Measurements from ENCODE around the gene YIF1B.

Gene YIF1B

DNA sequence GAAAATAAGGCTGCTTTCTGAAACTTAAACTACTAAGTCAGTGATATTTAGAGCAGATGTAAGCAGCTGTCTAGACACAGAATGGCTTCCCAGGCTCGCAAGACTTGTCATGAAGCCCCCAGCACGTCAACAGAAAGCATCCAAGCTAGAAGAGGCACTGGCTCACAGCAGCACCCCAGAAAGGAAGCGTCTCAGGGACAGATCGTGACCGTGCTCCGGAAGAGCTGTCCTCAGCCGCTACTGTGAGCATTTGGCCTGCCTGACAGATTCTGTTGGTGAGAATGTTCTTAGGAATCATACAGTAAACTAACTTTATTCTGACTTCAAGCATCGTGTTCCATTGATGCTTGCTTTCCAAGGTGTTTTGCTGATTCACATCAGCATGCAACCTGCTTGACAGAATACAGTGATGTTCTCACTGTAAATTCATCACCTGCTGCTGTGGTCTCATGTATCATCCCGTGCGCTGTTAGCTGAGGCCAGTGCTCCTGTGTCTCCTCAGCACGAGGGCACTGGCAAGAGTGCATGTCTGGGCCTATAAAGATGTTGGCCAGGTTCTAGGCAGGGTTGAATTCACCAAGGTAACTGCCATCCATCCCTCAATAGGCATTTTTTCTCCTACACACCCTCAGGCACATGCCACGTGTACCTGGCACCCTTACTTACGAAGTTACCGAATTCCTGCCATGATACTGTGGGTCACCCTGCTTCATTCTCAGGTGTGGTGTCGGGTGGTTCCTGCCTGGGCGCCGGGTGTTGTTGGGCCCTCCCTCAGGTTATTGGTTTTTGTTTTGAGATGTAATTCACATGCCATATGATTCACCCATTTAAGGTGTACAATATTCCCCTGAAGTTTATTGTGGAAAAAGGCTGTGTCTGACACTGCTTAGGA, 35.5 kb downstream of the YIF1B start:
- no peak for DNase-seq (ENCODE audit: low read depth)
- no peak for TF ChIP-seq POLR2A (IDR thresholded peaks at IDR 0.05; ENCODE audit: extremely low read depth, insufficient read length)
- H3K4me3 ChIP-seq (ENCODE audit: low read depth, low read length) = no peak overlapping the region

- TF ChIP-seq MYC (IDR thresholded peaks at IDR 0.05; ENCODE audit: low read depth, low read length) (no peak), POLR2A (IDR thresholded peaks at IDR 0.05; ENCODE audit: extremely low read depth, insufficient read length) (no peak), MAX (IDR thresholded peaks at IDR 0.05; ENCODE audit: low read depth, low read length) (no peak), CTCF (IDR thresholded peaks at IDR 0.05; ENCODE audit: low read depth, low read length) (no peak)
- H3K4me3 ChIP-seq (ENCODE audit: low read depth, low read length) = no peak overlapping the region
- no peak for DNase-seq (ENCODE audit: low read depth)
Observed at GRCh38 chr19:38278751-38279150, 37.0 kb downstream of the YIF1B start.

- no peak for DNase-seq (ENCODE audit: low read depth)
- TF ChIP-seq CTCF (IDR thresholded peaks at IDR 0.05; ENCODE audit: low read depth, low read length) (no peak), MAX (IDR thresholded peaks at IDR 0.05; ENCODE audit: low read depth, low read length) (no peak), MYC (IDR thresholded peaks at IDR 0.05; ENCODE audit: low read depth, low read length) (no peak), POLR2A (IDR thresholded peaks at IDR 0.05; ENCODE audit: extremely low read depth, insufficient read length) (no peak)
Observed at GRCh38 chr19:38277969-38278680, 37.6 kb downstream of the YIF1B start.

GRCh38 chr19:38277549-38277948, 38.2 kb downstream of the YIF1B start:
- TF ChIP-seq MYC (IDR thresholded peaks at IDR 0.05; ENCODE audit: low read depth, low read length) (no peak), CTCF (IDR thresholded peaks at IDR 0.05; ENCODE audit: low read depth, low read length) (no peak), MAX (IDR thresholded peaks at IDR 0.05; ENCODE audit: low read depth, low read length) (no peak), POLR2A (IDR thresholded peaks at IDR 0.05; ENCODE audit: extremely low read depth, insufficient read length) (no peak)
- no peak overlapping the region for H3K4me3 ChIP-seq (ENCODE audit: low read depth, low read length)
- DNase-seq (ENCODE audit: low read depth) = no peak

More at GRCh38 chr19:38277969-38278680, 37.6 kb downstream of the YIF1B start:
- no peak overlapping the region for H3K4me3 ChIP-seq (ENCODE audit: low read depth, low read length)

- TF ChIP-seq MYC (IDR thresholded peaks at IDR 0.05; ENCODE audit: low read depth, low read length) = no peak
- TF ChIP-seq CTCF (IDR thresholded peaks at IDR 0.05; ENCODE audit: low read depth, low read length) = no peak
- TF ChIP-seq MAX (IDR thresholded peaks at IDR 0.05; ENCODE audit: low read depth, low read length) = no peak
- no peak for TF ChIP-seq POLR2A (IDR thresholded peaks at IDR 0.05; ENCODE audit: extremely low read depth, insufficient read length)
- no peak for DNase-seq (ENCODE audit: low read depth)
- H3K4me3 ChIP-seq (ENCODE audit: low read depth, low read length) = no peak overlapping the region
Observed at GRCh38 chr19:38276942-38277517, 38.7 kb downstream of the YIF1B start.

GRCh38 chr19:38274739-38275138, 41.0 kb downstream of the YIF1B start:
- H3K4me3 ChIP-seq (ENCODE audit: low read depth, low read length) = no peak overlapping the region
- TF ChIP-seq CTCF (IDR thresholded peaks at IDR 0.05; ENCODE audit: low read depth, low read length) = no peak
- no peak for TF ChIP-seq MAX (IDR thresholded peaks at IDR 0.05; ENCODE audit: low read depth, low read length)
- no peak for TF ChIP-seq POLR2A (IDR thresholded peaks at IDR 0.05; ENCODE audit: extremely low read depth, insufficient read length)
- TF ChIP-seq MYC (IDR thresholded peaks at IDR 0.05; ENCODE audit: low read depth, low read length) = no peak
- no peak for DNase-seq (ENCODE audit: low read depth)
